NCI-H2227 (cell line): ENCODE measurements around the gene ART4.

Source experiments
- DNase-seq: peaks from one replicate; lab custom pipeline; 2025; ENCODE audit not compliant: unreplicated experiment; lab: John Stamatoyannopoulos, UW

Gene ART4

DNA sequence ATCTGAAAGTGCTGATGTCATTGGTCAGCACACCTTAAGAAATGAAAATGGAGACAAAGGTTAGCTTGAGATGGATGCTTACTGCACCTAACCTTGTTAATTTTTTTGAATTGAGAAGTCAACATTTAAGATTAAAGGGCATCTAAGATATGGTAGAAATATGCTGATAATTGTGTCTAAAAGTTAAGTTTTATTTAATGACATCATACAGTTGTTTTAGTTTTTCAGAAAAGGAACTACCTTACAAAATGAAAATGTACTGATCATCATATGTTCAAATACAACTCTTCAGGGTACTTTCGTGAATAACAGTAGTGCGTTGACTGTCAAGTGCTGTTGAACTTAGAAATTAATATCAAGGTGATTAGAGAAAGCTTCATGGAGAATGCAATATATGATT, 31.8 kb downstream of the ART4 start:
- no peak for DNase-seq

GRCh38 chr12:14810953-14811483, 32.3 kb downstream of the ART4 start:
- peak; percentile 36 for DNase-seq

- DNase-seq, result peak; percentile 82
These were observed 33.0 kb downstream of the ART4 start for GRCh38 chr12:14810167-14810952.

DNA sequence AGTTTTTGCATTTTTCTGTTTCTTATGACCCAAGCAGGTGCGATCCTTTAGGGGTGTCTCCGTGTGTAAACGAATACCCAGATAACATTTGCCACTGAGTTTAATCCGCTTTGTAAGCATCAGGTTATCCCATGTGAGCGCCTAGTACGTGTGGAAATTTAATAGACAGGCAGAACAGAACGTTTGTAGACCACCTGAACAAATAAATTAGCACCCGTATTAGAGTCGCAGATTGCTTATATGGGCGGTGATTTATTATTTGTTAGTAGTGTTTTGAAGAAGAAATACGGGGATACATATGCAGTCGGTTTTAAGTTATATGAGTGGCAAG, 39.5 kb downstream of the ART4 start:
- DNase-seq, result no peak

DNA sequence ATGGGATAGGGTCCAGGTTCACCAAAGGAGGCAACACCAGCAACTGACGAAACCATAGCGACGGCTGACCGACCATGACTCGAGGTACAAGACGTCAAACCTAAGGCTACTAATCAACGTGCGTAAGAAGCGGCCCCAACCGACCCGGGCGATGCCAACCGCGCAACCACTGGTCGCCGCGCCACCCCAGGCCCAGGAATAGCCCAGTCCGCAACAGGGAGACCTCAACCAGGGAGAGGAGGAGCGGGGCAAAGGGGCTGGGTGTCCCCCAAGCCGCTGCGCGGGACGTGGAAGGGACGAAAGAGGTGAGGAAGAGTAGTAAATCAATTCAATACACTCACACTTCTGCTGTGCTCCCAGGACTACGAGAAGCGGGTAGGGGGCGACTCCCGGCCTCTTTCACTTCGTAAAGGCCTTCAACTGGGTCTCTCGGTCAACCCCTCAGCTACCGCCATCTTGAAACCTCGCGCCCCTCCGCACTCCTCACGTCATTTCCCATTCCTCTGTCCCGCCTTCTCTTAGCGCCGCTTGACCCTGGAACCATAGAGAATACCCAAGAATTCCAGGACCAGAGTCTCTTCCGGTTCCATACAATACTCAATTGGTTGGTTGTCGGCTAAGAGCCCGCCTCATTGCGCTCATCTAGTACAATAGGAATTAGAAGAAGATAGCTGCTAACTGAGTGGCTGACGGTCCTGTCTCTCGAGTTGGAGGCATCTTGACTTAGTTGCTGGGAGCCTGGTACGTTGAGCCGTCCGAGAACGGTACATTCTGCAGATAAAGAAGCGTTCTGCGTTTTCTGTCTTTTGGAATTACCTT, 40.1 kb downstream of the ART4 start, which contains the start of the genes C12orf60 and WBP11:
C12orf60 (plus strand) TSS at position 660 of the 819 bp plus-strand sequence. CDS start 19,266 bp downstream, outside the sequence.
WBP11 (minus strand) TSS at position 468 of the 819 bp plus-strand sequence. CDS start 2,095 bp downstream, outside the sequence.
- DNase-seq, result peak; percentile 95

- no peak for DNase-seq
These were observed 40.7 kb downstream of the ART4 start for GRCh38 chr12:14802721-14803010.

DNA sequence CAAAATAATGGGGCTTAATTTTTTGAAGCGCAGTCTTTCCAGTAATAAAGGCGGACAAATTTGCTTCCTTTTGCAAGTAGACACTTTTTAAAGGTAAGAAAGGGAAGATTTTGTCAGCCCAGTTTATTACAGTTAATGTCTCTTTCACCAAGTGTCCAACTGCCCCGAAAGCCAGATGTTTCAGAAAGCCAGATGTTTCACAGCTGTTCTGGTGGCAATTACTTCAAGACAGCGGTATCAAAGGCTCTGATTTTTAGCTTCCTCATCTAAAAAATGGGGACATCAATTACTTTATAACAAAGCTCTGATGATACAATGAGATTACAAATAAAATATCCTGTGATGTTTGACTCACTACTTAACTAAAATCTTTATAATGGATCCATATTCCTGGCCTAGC, 41.1 kb downstream of the ART4 start:
- DNase-seq, result no peak

- no peak for DNase-seq
These were observed 48.3 kb downstream of the ART4 start for GRCh38 chr12:14795028-14795448.

- DNase-seq, result no peak
These were observed 57.8 kb downstream of the ART4 start for GRCh38 chr12:14785568-14785967.

GRCh38 chr12:14784471-14784870, 58.9 kb downstream of the ART4 start:
- no peak for DNase-seq

GRCh38 chr12:14782756-14783155, 60.6 kb downstream of the ART4 start:
- no peak for DNase-seq

- no peak for DNase-seq
These were observed 61.8 kb downstream of the ART4 start for GRCh38 chr12:14781563-14781962.

GRCh38 chr12:14780859-14781258, 62.5 kb downstream of the ART4 start:
- DNase-seq, result no peak

GRCh38 chr12:14779834-14780233, 63.5 kb downstream of the ART4 start:
- no peak for DNase-seq

- DNase-seq, result no peak
These were observed 66.1 kb downstream of the ART4 start for GRCh38 chr12:14777271-14777670.

- no peak for DNase-seq
These were observed 66.9 kb downstream of the ART4 start for GRCh38 chr12:14776236-14776961.

- DNase-seq, result no peak
These were observed 67.7 kb downstream of the ART4 start for GRCh38 chr12:14775636-14775980.
